SK-N-SH (cell line): ENCODE data around the gene FAM53A. TPM values are rescaled to one million over a fixed set of nuclear protein-coding genes. Genes with fewer than 3 reads are reported as not detected.

Source experiments
- CTCF ChIA-PET: fragments of 300-600, 350-600 bp; formaldehyde crosslinking; extraction: SDS; loops from one replicate; lab custom pipeline; 2021; lab: Yijun Ruan, JAX
- POLR2A ChIA-PET: fragments of 350-600 bp; sonication (Branson Sonifier 250); formaldehyde crosslinking; extraction: SDS; loops from one replicate; lab custom pipeline; 2020; ENCODE audit warnings: antibody characterized with exemption, inconsistent platforms; lab: Yijun Ruan, JAX
- DNase-seq: peaks from one replicate; pipeline ENCODE4 v3.0.0; 2012
- H2AFZ ChIP-seq: fragments of 200-600 bp; sonication (generic); 2 replicates; pipeline ENCODE4 v1.8.1; 2016; ENCODE audit warnings: antibody characterized with exemption, mild to moderate bottlenecking, low read depth
- H3F3A ChIP-seq: fragments of 200-600 bp; sonication (generic); replicated peaks from 2 replicates; pipeline ENCODE3; 2016; ENCODE audit warnings: antibody characterized with exemption, mild to moderate bottlenecking; ENCODE audit not compliant: insufficient read depth
- H3K27ac ChIP-seq, 2 experiments: fragments of 200-500 bp in 1 of 2; fragments of 200-600 bp in 1 of 2; sonication (Bioruptor generic) in 1 of 2; sonication (generic), shearing (Covaris generic) in 1 of 2; 2 replicates each; pipeline versions ENCODE4 v1.5.1 to v1.6.1; 2014 to 2016; ENCODE audit warnings: low read depth in 2 of 2, inconsistent platforms in 1 of 2, low read length in 1 of 2, mild to moderate bottlenecking in 1 of 2, mixed read lengths in 1 of 2
- H3K27me3 ChIP-seq: fragments of 200-600 bp; sonication (generic), shearing (Covaris generic); 2 replicates; pipeline ENCODE4 v1.6.1; 2016; ENCODE audit warnings: mixed run types; ENCODE audit not compliant: insufficient read depth
- H3K36me3 ChIP-seq, 2 experiments: fragments of 200-500 bp in 1 of 2; fragments of 200-600 bp in 1 of 2; sonication (Bioruptor generic) in 1 of 2; sonication (generic) in 1 of 2; replicated peaks in 1 of 2; 2 replicates each; pipeline versions ENCODE3 to v1.5.1; 2014 to 2016; ENCODE audit warnings: low read length in 1 of 2, mild to moderate bottlenecking in 1 of 2; ENCODE audit not compliant: insufficient read depth in 2 of 2, control insufficient read depth in 1 of 2
- H3K4me1 ChIP-seq, 2 experiments: fragments of 200-500 bp in 1 of 2; fragments of 200-600 bp in 1 of 2; sonication (Bioruptor generic) in 1 of 2; sonication (generic), shearing (Covaris generic) in 1 of 2; 2 replicates each; pipeline versions ENCODE4 v1.5.1 to v1.6.1; 2014 to 2016; ENCODE audit warnings: low read depth in 1 of 2, low read length in 1 of 2, mixed run types in 1 of 2; ENCODE audit not compliant: insufficient read depth in 2 of 2, control insufficient read depth in 1 of 2
- H3K4me2 ChIP-seq: fragments of 200-600 bp; sonication (generic), shearing (Covaris generic); 2 replicates; pipeline ENCODE4 v1.6.1; 2017; ENCODE audit warnings: mixed run types
- H3K4me3 ChIP-seq, 2 experiments: fragments of 200-500 bp in 1 of 2; fragments of 200-600 bp in 1 of 2; sonication (Bioruptor generic) in 1 of 2; sonication (generic), shearing (Covaris generic) in 1 of 2; 2 replicates each; pipeline versions ENCODE4 v1.5.1 to v1.8.1; 2014 to 2016; ENCODE audit warnings: low read depth in 2 of 2, inconsistent platforms in 1 of 2, low read length in 1 of 2, mild to moderate bottlenecking in 1 of 2, mixed read lengths in 1 of 2, moderate library complexity in 1 of 2
- H3K79me2 ChIP-seq: fragments of 200-600 bp; sonication (generic); 2 replicates; pipeline ENCODE4 v1.8.1; 2017; ENCODE audit warnings: mild to moderate bottlenecking; ENCODE audit not compliant: insufficient read depth
- H3K9ac ChIP-seq: fragments of 200-600 bp; sonication (generic); 2 replicates; pipeline ENCODE4 v1.6.1; 2017; ENCODE audit warnings: mixed run types
- H3K9me2 ChIP-seq: fragments of 200-600 bp; sonication (generic); 2 replicates; pipeline ENCODE4 v1.6.1; 2017; ENCODE audit warnings: mixed run types
- H3K9me3 ChIP-seq: fragments of 200-600 bp; sonication (generic); 2 replicates; pipeline ENCODE4 v1.6.1; 2017; ENCODE audit warnings: mixed run types, mild to moderate bottlenecking, moderate library complexity
- H4K20me1 ChIP-seq: fragments of 200-600 bp; sonication (generic); 2 replicates; pipeline ENCODE4 v1.6.1; 2017; ENCODE audit warnings: mild to moderate bottlenecking, mixed run types; ENCODE audit not compliant: insufficient read depth
- FOSL2 ChIP-seq: IDR thresholded peaks from 2 replicates; pipeline ENCODE4 v1.4.0; 2012; ENCODE audit warnings: low read depth, mild to moderate bottlenecking, moderate library complexity, borderline replicate concordance
- IRF3 ChIP-seq: fragments of 150-350 bp; IDR thresholded peaks from 2 replicates; pipeline ENCODE4 v1.6.1; 2016; ENCODE audit warnings: mild to moderate bottlenecking, low read depth, low read length
- MEF2A ChIP-seq: IDR thresholded peaks from 2 replicates; pipeline ENCODE4 v1.4.0; 2012; ENCODE audit warnings: low read depth, borderline replicate concordance
- MXI1 ChIP-seq: IDR thresholded peaks from 2 replicates; pipeline ENCODE4 v1.6.1; 2012; ENCODE audit warnings: mild to moderate bottlenecking, low read depth, low read length, improper control_type of control experiment
- NFIC ChIP-seq: IDR thresholded peaks from 2 replicates; pipeline ENCODE4 v1.4.0; 2012; ENCODE audit warnings: borderline replicate concordance
- NRF1 ChIP-seq: IDR thresholded peaks from 2 replicates; pipeline ENCODE4 v1.6.1; 2012; ENCODE audit warnings: low read depth, mild to moderate bottlenecking, low read length
- RFX5 ChIP-seq: IDR thresholded peaks from 2 replicates; pipeline ENCODE4 v1.6.1; 2012; ENCODE audit warnings: mild to moderate bottlenecking, improper control_type of control experiment, low read length
- SMC3 ChIP-seq: IDR thresholded peaks from 2 replicates; pipeline ENCODE4 v1.6.1; 2012; ENCODE audit warnings: low read depth, low read length, improper control_type of control experiment
- TAF1 ChIP-seq: IDR thresholded peaks from 2 replicates; pipeline ENCODE4 v1.6.1; 2012; ENCODE audit warnings: low read depth, mild to moderate bottlenecking, low read length, moderate library complexity, borderline replicate concordance
- YY1 ChIP-seq: IDR thresholded peaks from 2 replicates; pipeline ENCODE4 v1.4.0; 2012; ENCODE audit warnings: low read depth, mild to moderate bottlenecking
- WGBS: methylation state at CpG from one replicate; pipeline ENCODE4 v1.1.6; 2017; ENCODE audit warnings: low lambda C conversion rate; 5-methylcytosine and 5-hydroxymethylcytosine counted together
- polyA plus RNA-seq, 3 experiments: library from polyadenylated mRNA; depleted of rRNA; stranded (reverse); fragments of >200 nt; gene quantifications; 2 replicates each; pipeline ENCODE4 v1.2.3, GENCODE V29; 2012
- TF ChIP-seq, protein P1 (sequence below): IDR thresholded peaks from 2 replicates; pipeline ENCODE4; 2012
- TF ChIP-seq, protein P2 (sequence below): IDR thresholded peaks from 2 replicates; pipeline ENCODE4 v1.4.0; 2012; ENCODE audit warnings: low read depth
- TF ChIP-seq, protein P3 (sequence below): IDR thresholded peaks from 2 replicates; pipeline ENCODE4 v1.4.0; 2012; ENCODE audit warnings: low read depth, borderline replicate concordance

Gene FAM53A
- polyA plus RNA-seq, 1 of the 3 experiments (the other 2 are of a cell fraction): 7.6 TPM

DNA sequence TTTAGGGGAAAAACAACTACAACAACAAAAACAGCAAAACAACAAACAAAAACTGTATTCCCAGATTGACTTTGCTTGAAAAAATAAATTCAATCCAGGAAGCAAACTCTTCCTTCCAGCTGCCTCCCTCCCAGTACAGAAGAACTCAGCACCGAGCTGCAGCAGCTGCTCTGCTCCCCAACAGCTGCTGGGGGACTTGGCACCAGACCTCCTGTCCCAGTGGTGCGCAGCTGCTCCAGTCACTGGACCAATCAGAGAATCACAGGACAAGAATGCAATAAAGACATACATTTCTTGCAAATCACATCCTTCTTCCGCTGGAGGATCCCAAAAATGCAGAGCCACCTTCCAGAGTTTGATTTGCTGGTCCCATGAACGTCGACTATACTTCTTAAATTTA lies 11.8 kb upstream of the FAM53A start:
- no peak overlapping the region for H3K4me3 ChIP-seq
- no peaks in the 10 kb centered on the region for H3K9me3 ChIP-seq
- no peaks in the 10 kb centered on the region for H3K27me3 ChIP-seq
- no peaks in the 10 kb centered on the region for H3K9me2 ChIP-seq
- POLR2A ChIA-PET: no interaction called here
- DNase-seq: no peak
- no peaks in the 10 kb centered on the region for H3K4me1 ChIP-seq
- WGBS: 96% methylated on average over 5 of the region's 5 CpGs
- H3K79me2 ChIP-seq: peaks cover 35% of the 10 kb centered on the region
- peaks cover 15% of the 10 kb centered on the region; the same call in 1 of the 2 replicates for H4K20me1 ChIP-seq
- TF ChIP-seq, protein P1, sequence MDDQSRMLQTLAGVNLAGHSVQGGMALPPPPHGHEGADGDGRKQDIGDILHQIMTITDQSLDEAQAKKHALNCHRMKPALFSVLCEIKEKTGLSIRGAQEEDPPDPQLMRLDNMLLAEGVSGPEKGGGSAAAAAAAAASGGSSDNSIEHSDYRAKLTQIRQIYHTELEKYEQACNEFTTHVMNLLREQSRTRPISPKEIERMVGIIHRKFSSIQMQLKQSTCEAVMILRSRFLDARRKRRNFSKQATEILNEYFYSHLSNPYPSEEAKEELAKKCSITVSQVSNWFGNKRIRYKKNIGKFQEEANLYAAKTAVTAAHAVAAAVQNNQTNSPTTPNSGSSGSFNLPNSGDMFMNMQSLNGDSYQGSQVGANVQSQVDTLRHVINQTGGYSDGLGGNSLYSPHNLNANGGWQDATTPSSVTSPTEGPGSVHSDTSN: no peak
- TF ChIP-seq MEF2A: no peak
- TF ChIP-seq FOSL2: no peak
- no peak for TF ChIP-seq NRF1
- TF ChIP-seq YY1: no peak
- no peak for TF ChIP-seq SMC3
- TF ChIP-seq, protein P2, sequence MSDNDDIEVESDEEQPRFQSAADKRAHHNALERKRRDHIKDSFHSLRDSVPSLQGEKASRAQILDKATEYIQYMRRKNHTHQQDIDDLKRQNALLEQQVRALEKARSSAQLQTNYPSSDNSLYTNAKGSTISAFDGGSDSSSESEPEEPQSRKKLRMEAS: no peak
- TF ChIP-seq NFIC: no peak
- no peak for TF ChIP-seq MXI1
- TF ChIP-seq IRF3: no peak
- TF ChIP-seq TAF1: no peak
- TF ChIP-seq RFX5: no peak
- TF ChIP-seq, protein P3, sequence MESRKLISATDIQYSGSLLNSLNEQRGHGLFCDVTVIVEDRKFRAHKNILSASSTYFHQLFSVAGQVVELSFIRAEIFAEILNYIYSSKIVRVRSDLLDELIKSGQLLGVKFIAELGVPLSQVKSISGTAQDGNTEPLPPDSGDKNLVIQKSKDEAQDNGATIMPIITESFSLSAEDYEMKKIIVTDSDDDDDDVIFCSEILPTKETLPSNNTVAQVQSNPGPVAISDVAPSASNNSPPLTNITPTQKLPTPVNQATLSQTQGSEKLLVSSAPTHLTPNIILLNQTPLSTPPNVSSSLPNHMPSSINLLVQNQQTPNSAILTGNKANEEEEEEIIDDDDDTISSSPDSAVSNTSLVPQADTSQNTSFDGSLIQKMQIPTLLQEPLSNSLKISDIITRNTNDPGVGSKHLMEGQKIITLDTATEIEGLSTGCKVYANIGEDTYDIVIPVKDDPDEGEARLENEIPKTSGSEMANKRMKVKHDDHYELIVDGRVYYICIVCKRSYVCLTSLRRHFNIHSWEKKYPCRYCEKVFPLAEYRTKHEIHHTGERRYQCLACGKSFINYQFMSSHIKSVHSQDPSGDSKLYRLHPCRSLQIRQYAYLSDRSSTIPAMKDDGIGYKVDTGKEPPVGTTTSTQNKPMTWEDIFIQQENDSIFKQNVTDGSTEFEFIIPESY: no peak
- H3F3A ChIP-seq: peaks cover 23% of the 10 kb centered on the region
- no peak overlapping the region for H3K9ac ChIP-seq
- H3K4me2 ChIP-seq: no peak overlapping the region
- no peak overlapping the region for H3K27ac ChIP-seq
- H3K36me3 ChIP-seq: peaks cover 49 to 74% of the 10 kb centered on the region in 2 experiments
- no peak overlapping the region for H2AFZ ChIP-seq
- CTCF ChIA-PET: interaction anchor here (10.2 kb wide), 1 partner anchor 28 kb away, joined by 232 read pairs; the partner anchor contains the start of genes TACC3 and TMEM129
